H1 (cell line): ENCODE results near the gene DBNL. TPM values are rescaled to one million over a fixed set of nuclear protein-coding genes. Genes with fewer than 3 reads are reported as not detected.
"Not testable (repeated sequence)": the region's sequence is repeated elsewhere in the genome, so short reads cannot be mapped to it uniquely, and the experiment has no call there.

Experiments used
- CTCF ChIA-PET: fragments of 300-600 bp; sonication (Branson Sonifier 250); formaldehyde crosslinking; loops from one replicate; lab custom pipeline; 2021; ENCODE audit not compliant: partially characterized antibody; lab: Charles Lee
- POLR2A ChIA-PET: fragments of 300-600 bp; sonication (Branson Sonifier 250); formaldehyde crosslinking; loops from one replicate; lab custom pipeline; 2021; ENCODE audit warnings: inconsistent platforms; ENCODE audit not compliant: partially characterized antibody; lab: Charles Lee
- DNase-seq, 2 experiments: peaks; one replicate each; pipeline versions ENCODE4 v3.0.0 to v3.0.0-alpha.2; 2010 to 2022; ENCODE audit warnings: low spot score in 2 of 2, low read depth in 1 of 2, mixed read lengths in 1 of 2
- FAIRE-seq: peaks from 2 replicates; lab custom pipeline; 2011; peaks lifted over from hg19 to GRCh38; lab: Jason Lieb, UNC
- H2AFZ ChIP-seq: 2 replicates; pipeline ENCODE4 v1.8.1; 2012; ENCODE audit warnings: low read length, inconsistent platforms
- H2AK5ac ChIP-seq: 2 replicates; pipeline ENCODE4 v1.6.1; 2013; ENCODE audit warnings: low read depth, low read length
- H2BK120ac ChIP-seq: replicated peaks from 2 replicates; pipeline ENCODE3; 2013; ENCODE audit warnings: low read depth, low read length, inconsistent platforms
- H2BK12ac ChIP-seq: 2 replicates; pipeline ENCODE4 v1.6.1; 2013; ENCODE audit warnings: low read depth, low read length
- H2BK15ac ChIP-seq: 2 replicates; pipeline ENCODE4 v1.6.1; 2013; ENCODE audit warnings: low read length
- H2BK20ac ChIP-seq: 2 replicates; pipeline ENCODE4 v1.6.1; 2013; ENCODE audit warnings: low read length
- H2BK5ac ChIP-seq: 2 replicates; pipeline ENCODE4 v1.6.1; 2013; ENCODE audit warnings: low read depth, low read length
- H3K14ac ChIP-seq: 2 replicates; pipeline ENCODE4 v1.6.1; 2013; ENCODE audit warnings: inconsistent platforms; ENCODE audit not compliant: insufficient read length
- H3K18ac ChIP-seq: 2 replicates; pipeline ENCODE4 v1.6.1; 2013; ENCODE audit warnings: low read length; ENCODE audit errors: extremely low read depth
- H3K23ac ChIP-seq: 2 replicates; pipeline ENCODE4 v1.6.1; 2013; ENCODE audit warnings: inconsistent platforms; ENCODE audit not compliant: insufficient read length
- H3K23me2 ChIP-seq: 2 replicates; pipeline ENCODE4 v1.6.1; 2013; ENCODE audit warnings: low read depth, low read length
- H3K27ac ChIP-seq: 2 replicates; pipeline ENCODE4 v1.6.1; 2011; ENCODE audit warnings: low read depth, low read length, inconsistent platforms
- H3K27me3 ChIP-seq, 4 experiments: replicated peaks in 1 of 4; 1 replicate in 1 of 4; 2 replicates in 3 of 4; pipeline versions ENCODE4 v1.6.1 to v1.8.1; 2011 to 2013; ENCODE audit warnings: low read length in 3 of 4, mild to moderate bottlenecking in 3 of 4, inconsistent platforms in 2 of 4, mixed read lengths in 2 of 4, moderate library complexity in 1 of 4; ENCODE audit not compliant: control insufficient read depth in 3 of 4, insufficient read depth in 3 of 4; ENCODE audit errors: extremely low read depth in 1 of 4
- H3K36me3 ChIP-seq, 4 experiments: 2 replicates each; pipeline versions ENCODE4 v1.6.1 to v1.8.1; 2011 to 2013; ENCODE audit warnings: mild to moderate bottlenecking in 4 of 4, low read length in 3 of 4, moderate library complexity in 2 of 4, control low read depth in 1 of 4, inconsistent platforms in 1 of 4; ENCODE audit not compliant: insufficient read depth in 4 of 4, control insufficient read depth in 2 of 4
- H3K4ac ChIP-seq: replicated peaks from 2 replicates; pipeline ENCODE3; 2013; ENCODE audit warnings: low read length, low read depth, mixed read lengths, inconsistent platforms; ENCODE audit not compliant: insufficient read length
- H3K4me1 ChIP-seq, 4 experiments: replicated peaks in 1 of 4; 1 replicate in 1 of 4; 2 replicates in 3 of 4; pipeline versions ENCODE4 v1.6.1 to v1.8.1; 2011 to 2013; ENCODE audit warnings: low read length in 3 of 4, inconsistent platforms in 2 of 4, mixed read lengths in 1 of 4; ENCODE audit not compliant: insufficient read depth in 4 of 4, control insufficient read depth in 3 of 4
- H3K4me2 ChIP-seq, 2 experiments: 2 replicates each; pipeline versions ENCODE4 v1.6.1 to v1.8.1; 2011 to 2013; ENCODE audit warnings: low read depth in 2 of 2, low read length in 2 of 2, control low read depth in 1 of 2, inconsistent platforms in 1 of 2, mild to moderate bottlenecking in 1 of 2; ENCODE audit not compliant: insufficient read depth in 1 of 2
- H3K4me3 ChIP-seq, 4 experiments: fragments of 200-600, 300-600 bp in 1 of 4; sonication (generic), shearing (Covaris generic), sonication (Bioruptor Twin) in 1 of 4; 2 replicates each; pipeline versions ENCODE4 v1.5.1 to v1.8.1; 2011 to 2016; ENCODE audit warnings: low read length in 4 of 4, low read depth in 3 of 4, control low read depth in 2 of 4, inconsistent platforms in 2 of 4, mild to moderate bottlenecking in 2 of 4, mixed read lengths in 1 of 4, moderate library complexity in 1 of 4; ENCODE audit not compliant: insufficient read depth in 2 of 4; ENCODE audit errors: extremely low read depth in 1 of 4
- H3K56ac ChIP-seq: replicated peaks from 2 replicates; pipeline ENCODE3; 2013; ENCODE audit warnings: low read depth, mild to moderate bottlenecking, mixed read lengths, low read length, inconsistent platforms; ENCODE audit not compliant: insufficient read length
- H3K79me1 ChIP-seq: 2 replicates; pipeline ENCODE4 v1.6.1; 2013; ENCODE audit warnings: low read depth, low read length, control low read depth
- H3K79me2 ChIP-seq, 2 experiments: 2 replicates each; pipeline versions ENCODE4 v1.6.1 to v1.8.1; 2012 to 2013; ENCODE audit warnings: low read length in 2 of 2, mild to moderate bottlenecking in 2 of 2, inconsistent platforms in 1 of 2; ENCODE audit not compliant: insufficient read depth in 2 of 2, control insufficient read depth in 1 of 2
- H3K9ac ChIP-seq, 4 experiments: replicated peaks in 1 of 4; 1 replicate in 1 of 4; 2 replicates in 3 of 4; pipeline versions ENCODE4 v1.6.1 to v1.8.1; 2011 to 2013; ENCODE audit warnings: low read depth in 3 of 4, low read length in 3 of 4, control low read depth in 2 of 4, mild to moderate bottlenecking in 2 of 4, moderate library complexity in 2 of 4, inconsistent platforms in 1 of 4; ENCODE audit errors: extremely low read depth in 1 of 4
- H3K9me3 ChIP-seq, 2 experiments: 2 replicates each; pipeline versions ENCODE4 v1.6.1 to v1.8.1; 2012 to 2013; ENCODE audit warnings: mild to moderate bottlenecking in 2 of 2, moderate library complexity in 2 of 2, control low read depth in 1 of 2, inconsistent platforms in 1 of 2, low read depth in 1 of 2, low read length in 1 of 2, mixed read lengths in 1 of 2; ENCODE audit not compliant: insufficient read depth in 2 of 2
- H4K20me1 ChIP-seq, 2 experiments: replicated peaks in 1 of 2; 2 replicates each; pipeline versions ENCODE3 to v1.8.1; 2011 to 2013; ENCODE audit warnings: inconsistent platforms in 2 of 2, low read length in 2 of 2, mild to moderate bottlenecking in 1 of 2; ENCODE audit not compliant: insufficient read depth in 2 of 2, control insufficient read depth in 1 of 2
- H4K5ac ChIP-seq: 2 replicates; pipeline ENCODE4 v1.6.1; 2013; ENCODE audit warnings: low read length, low read depth, mixed read lengths, inconsistent platforms; ENCODE audit not compliant: insufficient read length
- H4K8ac ChIP-seq: 2 replicates; pipeline ENCODE4 v1.8.0; 2013; ENCODE audit warnings: mild to moderate bottlenecking, moderate library complexity, low read length, inconsistent platforms; ENCODE audit not compliant: insufficient read depth; ENCODE audit errors: extremely low read depth
- H4K91ac ChIP-seq: replicated peaks from 2 replicates; pipeline ENCODE3; 2013; ENCODE audit warnings: low read length, mixed read lengths, inconsistent platforms; ENCODE audit not compliant: insufficient read length
- WGBS, 2 experiments: shearing (Covaris generic) in 1 of 2; methylation state at CpG; one replicate each; pipeline versions ENCODE4 v1.1.6 to v1.1.7; 2013 to 2015; ENCODE audit warnings: low lambda C conversion rate in 2 of 2, mixed read lengths in 2 of 2, inconsistent platforms in 1 of 2, low coverage in 1 of 2, missing lambda C conversion rate in 1 of 2; ENCODE audit not compliant: insufficient replicate concordance in 2 of 2, insufficient coverage in 1 of 2, insufficient read length in 1 of 2; ENCODE audit errors: extremely low coverage in 1 of 2, missing lambda C conversion rate in 1 of 2; 5-methylcytosine and 5-hydroxymethylcytosine counted together
- polyA plus RNA-seq, 7 experiments: library from polyadenylated mRNA; depleted of rRNA in 3 of 7; stranded (reverse) in 5 of 7; unstranded in 2 of 7; fragments of >200 nt in 5 of 7; fragments of 200-250 nt in 2 of 7; gene quantifications; 1 replicate in 5 of 7; 2 replicates in 1 of 7; 4 replicates in 1 of 7; pipeline versions ENCODE4 v1.2.1 to v1.2.3, GENCODE V29; 2011 to 2013; ENCODE audit warnings: missing spikeins in 2 of 7, mixed read lengths in 2 of 7
- total RNA-seq: library from RNA; stranded (reverse); fragmentation: NEBNext Ultra II Directional; extraction: Animal tissue kit (Norgen Biotek cat#: 25700); gene quantifications from 2 replicates; pipeline ENCODE4 v1.2.1, GENCODE V29; 2021

DBNL gene
- total and polyA plus RNA-seq, 2 of the 8 experiments (the other 6 are each of a cell fraction or from before 2014, with no cell fraction given) = 30.9 to 56.6 TPM

GRCh38 chr7:44033971-44034844 is 10.3 kb upstream of the DBNL start:
- H3K9ac ChIP-seq, H2BK5ac ChIP-seq, H2BK120ac ChIP-seq, H3K56ac ChIP-seq, H2AK5ac ChIP-seq, H3K4me1 ChIP-seq, H3K79me1 ChIP-seq, H3K4ac ChIP-seq, H3K79me2 ChIP-seq, H3K4me2 ChIP-seq, H4K5ac ChIP-seq, H2AFZ ChIP-seq, H3K36me3 ChIP-seq, H3K23me2 ChIP-seq, H3K9me3 ChIP-seq, H3K14ac ChIP-seq, H3K18ac ChIP-seq, H3K27me3 ChIP-seq, H2BK15ac ChIP-seq, CTCF ChIA-PET, H3K23ac ChIP-seq, H4K20me1 ChIP-seq, H2BK12ac ChIP-seq, POLR2A ChIA-PET, FAIRE-seq, H3K4me3 ChIP-seq, H4K8ac ChIP-seq, H4K91ac ChIP-seq, H2BK20ac ChIP-seq, H3K27ac ChIP-seq, DNase-seq: not testable (repeated sequence)
- 82% methylated on average over 7 of the region's 18 CpGs; no CpG with 5 or more reads in 1 of the 2 experiments for WGBS, 2 experiments

GRCh38 chr7:44036364-44036763 is 8.1 kb upstream of the DBNL start:
- H3K4me3 ChIP-seq, H4K5ac ChIP-seq, CTCF ChIA-PET: not testable (repeated sequence)

More at GRCh38 chr7:44036364-44036763, 8.1 kb upstream of the DBNL start:
- H4K20me1 ChIP-seq, H4K91ac ChIP-seq, H3K18ac ChIP-seq, H3K56ac ChIP-seq, FAIRE-seq, H2BK20ac ChIP-seq, H2BK5ac ChIP-seq, H3K27ac ChIP-seq, H3K27me3 ChIP-seq, H3K23me2 ChIP-seq, H3K79me2 ChIP-seq, H3K36me3 ChIP-seq, H3K4me1 ChIP-seq, H3K23ac ChIP-seq, H2BK15ac ChIP-seq, H2BK12ac ChIP-seq, H2BK120ac ChIP-seq, H3K4ac ChIP-seq, H3K14ac ChIP-seq, POLR2A ChIA-PET, H4K8ac ChIP-seq, H2AFZ ChIP-seq, H2AK5ac ChIP-seq, H3K79me1 ChIP-seq, H3K4me2 ChIP-seq, H3K9me3 ChIP-seq, H3K9ac ChIP-seq: not testable (repeated sequence)
- no CpG with 5 or more reads among the region's 10 CpGs for WGBS, 2 experiments
- DNase-seq = peak; percentile 44 to 93
